GM18867 (cell line): ENCODE measurements around the gene OR12D1.

Experiments
- ATAC-seq: cut with Tn5 transposase; IDR thresholded peaks from one replicate; pipeline ENCODE4 v1.9.1; 2021; ENCODE audit warnings: mild to moderate bottlenecking, moderate library complexity; ENCODE audit not compliant: unreplicated experiment

Gene OR12D1

GRCh38 chr6:29462022-29462421 lies 47.3 kb downstream of the OR12D1 start:
- no peak for ATAC-seq

DNA sequence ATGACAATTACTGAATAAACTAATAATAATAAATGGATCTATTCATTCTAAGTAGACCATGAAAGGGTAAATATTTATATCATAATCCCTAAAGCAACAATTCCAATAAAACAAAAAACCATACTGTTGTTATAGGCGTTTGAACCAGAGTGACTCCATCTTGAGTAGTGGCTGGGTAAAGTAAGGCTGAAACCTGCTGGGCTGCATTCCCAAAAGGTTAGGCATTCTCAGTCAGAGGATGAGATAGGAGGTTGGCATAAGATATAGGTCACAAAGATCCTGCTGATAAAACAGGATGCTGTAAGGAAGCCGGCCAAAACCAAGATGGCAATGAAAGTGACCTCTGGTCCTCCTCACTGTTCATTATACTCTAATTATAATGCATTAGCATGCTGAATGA lies 50.6 kb downstream of the OR12D1 start:
- ATAC-seq, result no peak

- no peak for ATAC-seq
Measured at GRCh38 chr6:29465801-29466200, 51.1 kb downstream of the OR12D1 start.

DNA sequence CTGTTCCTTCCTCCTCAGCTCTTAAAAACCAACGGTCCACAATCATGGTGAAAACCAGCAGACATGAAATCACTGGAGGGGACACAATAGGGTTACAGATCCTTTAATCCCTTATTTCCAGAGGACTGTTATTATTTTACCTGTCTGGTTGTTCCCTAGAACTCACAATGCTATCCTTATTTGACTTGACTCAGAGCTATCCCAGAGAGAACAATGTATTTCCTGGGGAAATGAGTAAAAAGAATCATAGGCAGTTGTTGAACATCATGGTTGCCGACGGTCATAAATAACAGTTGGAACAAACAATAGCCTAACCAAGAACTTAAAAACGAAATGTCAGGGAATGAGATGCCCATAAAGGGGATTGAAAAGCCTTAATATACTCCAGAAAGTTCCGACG lies 51.5 kb downstream of the OR12D1 start:
- ATAC-seq, result no peak
